PC-3 (cell line): ENCODE measurements around the gene MYLK. TPM values are rescaled to one million over a fixed set of nuclear protein-coding genes. Genes with fewer than 3 reads are reported as not detected.

Experiments
- ATAC-seq: fragments of 200-7000 bp; cut with Tn5 transposase; 2 replicates; pipeline ENCODE4 v1.9.1; 2020; ENCODE audit warnings: mild to moderate bottlenecking, moderate library complexity
- BruUV-seq: library from RNA; stranded (reverse); fragments of 400-500 nt; replicated peaks from 2 replicates; lab custom pipeline; 2021; lab: Mats Ljungman, UMichigan
- CTCF ChIA-PET: fragments of 300-600 bp; sonication (Branson Sonifier 250); formaldehyde crosslinking; loops from one replicate; lab custom pipeline; 2022; ENCODE audit warnings: antibody characterized with exemption; lab: Charles Lee
- POLR2A ChIA-PET: fragments of 300-600 bp; sonication (Branson Sonifier 250); formaldehyde crosslinking; loops from one replicate; lab custom pipeline; 2022; ENCODE audit warnings: antibody characterized with exemption; ENCODE audit not compliant: unreplicated experiment; lab: Charles Lee
- DNase-seq: peaks from one replicate; pipeline ENCODE4 v3.0.0-alpha.2; 2015
- H2AFZ ChIP-seq: fragments of 300-600 bp; sonication (generic); 2 replicates; pipeline ENCODE4 v1.6.0; 2016; ENCODE audit warnings: antibody characterized with exemption, low read length
- H3F3A ChIP-seq: fragments of 300-600 bp; sonication (generic); one replicate; pipeline ENCODE4 v1.6.0; 2017; ENCODE audit warnings: antibody characterized with exemption, low read length, control low read depth, mild to moderate bottlenecking; ENCODE audit not compliant: unreplicated experiment
- H3K27ac ChIP-seq: fragments of 300-600 bp; sonication (generic); 2 replicates; pipeline ENCODE4 v1.5.1; 2016; ENCODE audit warnings: mild to moderate bottlenecking, low read length
- H3K27me3 ChIP-seq: fragments of 300-600 bp; sonication (generic); 2 replicates; pipeline ENCODE4 v1.6.1; 2016; ENCODE audit warnings: low read length, mixed read lengths
- H3K36me3 ChIP-seq: fragments of 300-600 bp; sonication (generic); 2 replicates; pipeline ENCODE4 v1.6.1; 2016; ENCODE audit warnings: low read depth, mixed run types, low read length, mixed read lengths
- H3K4me1 ChIP-seq: fragments of 300-600 bp; sonication (generic); 2 replicates; pipeline ENCODE4 v1.5.1; 2016; ENCODE audit warnings: low read length; ENCODE audit not compliant: insufficient read depth
- H3K4me2 ChIP-seq: fragments of 300-600 bp; sonication (generic); 2 replicates; pipeline ENCODE4 v1.6.0; 2016; ENCODE audit warnings: low read length
- H3K4me3 ChIP-seq: fragments of 300-600 bp; sonication (generic); 2 replicates; pipeline ENCODE4 v1.5.1; 2016; ENCODE audit warnings: mild to moderate bottlenecking, low read length, mixed read lengths
- H3K79me2 ChIP-seq: fragments of 300-600 bp; sonication (generic); 2 replicates; pipeline ENCODE4 v1.6.1; 2017; ENCODE audit warnings: low read length, mixed read lengths
- H3K9ac ChIP-seq: fragments of 300-600 bp; sonication (generic); 2 replicates; pipeline ENCODE4 v1.6.0; 2016; ENCODE audit warnings: mild to moderate bottlenecking, low read length
- H3K9me2 ChIP-seq: fragments of 300-600 bp; sonication (generic); replicated peaks from 2 replicates; pipeline ENCODE4 v1.6.1; 2016; ENCODE audit warnings: mixed run types, low read length, mixed read lengths
- H3K9me3 ChIP-seq: fragments of 300-600 bp; sonication (generic); 2 replicates; pipeline ENCODE4 v1.6.1; 2016; ENCODE audit warnings: low read length, mixed read lengths
- H4K20me1 ChIP-seq: fragments of 300-600 bp; sonication (generic); 2 replicates; pipeline ENCODE4 v1.6.1; 2016; ENCODE audit warnings: low read length, mixed read lengths
- EZH2 ChIP-seq: fragments of 300-600 bp; sonication (generic); IDR thresholded peaks from one replicate; pipeline ENCODE4 v1.6.1; 2017; ENCODE audit warnings: antibody characterized with exemption, mild to moderate bottlenecking, low read length; ENCODE audit not compliant: unreplicated experiment
- EZH2phosphoT487 ChIP-seq: fragments of 300-600 bp; sonication (generic); IDR thresholded peaks from 2 replicates; pipeline ENCODE4 v1.6.1; 2018; ENCODE audit warnings: mild to moderate bottlenecking, antibody characterized with exemption, low read length, borderline replicate concordance
- intact Hi-C: fragments of 100-400 bp; cut with micrococcal nuclease; formaldehyde crosslinking; loops from 2 replicates; pipeline ENCODE4 v1.9.0; 2023
- total RNA-seq: library from RNA; depleted of rRNA; stranded (reverse); fragments of >200 nt; gene quantifications from 2 replicates; pipeline ENCODE4 v1.2.3, GENCODE V29; 2014
- TF ChIP-seq, protein P1 (sequence below): fragments of 300-600 bp; sonication (generic); conservative IDR thresholded peaks from 2 replicates; pipeline ENCODE4 v1.5.1; 2017; ENCODE audit warnings: antibody characterized with exemption, low read depth, mild to moderate bottlenecking, low read length

Gene MYLK
- total RNA-seq, 1 experiment from 2014 or later: 6.9 TPM

DNA sequence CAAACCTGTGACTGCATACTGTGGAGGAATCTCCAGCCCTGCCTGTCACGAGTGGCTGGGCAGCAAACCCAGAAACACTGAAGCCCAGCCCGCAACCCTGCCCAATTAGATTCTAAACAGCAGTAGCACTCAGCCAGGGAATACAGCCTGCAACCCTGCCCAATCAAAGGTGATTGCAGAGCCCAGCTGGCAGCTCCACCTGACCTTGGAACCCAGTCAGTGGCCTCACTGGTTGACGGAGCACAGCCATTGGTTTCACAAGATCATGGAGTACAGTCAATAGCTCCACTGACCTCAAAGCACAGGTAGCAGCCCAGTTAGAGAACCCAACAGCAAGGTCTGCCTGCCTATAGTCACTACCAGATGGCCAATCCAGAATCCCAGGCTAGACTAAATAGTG is 35.2 kb upstream of the MYLK start:
- Histone ChIP-seq H2AFZ (no peak overlapping the region), H3K79me2 (no peaks in the 10 kb centered on the region), H3K4me3 (no peak overlapping the region), H3K27me3 (no peaks in the 10 kb centered on the region), H3K4me1 (no peaks in the 10 kb centered on the region), H3K9me3 (0 out of 2 replicates have a peak, but pooled peaks cover 7% of the 10 kb centered on the region), H3K36me3 (peaks cover 50% of the 10 kb centered on the region), H3F3A (no peaks in the 10 kb centered on the region), H3K27ac (no peak overlapping the region), H4K20me1 (no peaks in the 10 kb centered on the region), H3K9me2 (no peaks in the 10 kb centered on the region), H3K9ac (no peak overlapping the region), H3K4me2 (no peak overlapping the region)
- intact Hi-C loops: no loop called here
- POLR2A ChIA-PET: no interaction called here
- TF ChIP-seq EZH2 (no peak), EZH2phosphoT487 (no peak)
- TF ChIP-seq, protein P1, sequence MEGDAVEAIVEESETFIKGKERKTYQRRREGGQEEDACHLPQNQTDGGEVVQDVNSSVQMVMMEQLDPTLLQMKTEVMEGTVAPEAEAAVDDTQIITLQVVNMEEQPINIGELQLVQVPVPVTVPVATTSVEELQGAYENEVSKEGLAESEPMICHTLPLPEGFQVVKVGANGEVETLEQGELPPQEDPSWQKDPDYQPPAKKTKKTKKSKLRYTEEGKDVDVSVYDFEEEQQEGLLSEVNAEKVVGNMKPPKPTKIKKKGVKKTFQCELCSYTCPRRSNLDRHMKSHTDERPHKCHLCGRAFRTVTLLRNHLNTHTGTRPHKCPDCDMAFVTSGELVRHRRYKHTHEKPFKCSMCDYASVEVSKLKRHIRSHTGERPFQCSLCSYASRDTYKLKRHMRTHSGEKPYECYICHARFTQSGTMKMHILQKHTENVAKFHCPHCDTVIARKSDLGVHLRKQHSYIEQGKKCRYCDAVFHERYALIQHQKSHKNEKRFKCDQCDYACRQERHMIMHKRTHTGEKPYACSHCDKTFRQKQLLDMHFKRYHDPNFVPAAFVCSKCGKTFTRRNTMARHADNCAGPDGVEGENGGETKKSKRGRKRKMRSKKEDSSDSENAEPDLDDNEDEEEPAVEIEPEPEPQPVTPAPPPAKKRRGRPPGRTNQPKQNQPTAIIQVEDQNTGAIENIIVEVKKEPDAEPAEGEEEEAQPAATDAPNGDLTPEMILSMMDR: no peak
- ATAC-seq (no peak), DNase-seq (no peak)
- CTCF ChIA-PET: no interaction called here
- BruUV-seq: no TSS peak

DNA sequence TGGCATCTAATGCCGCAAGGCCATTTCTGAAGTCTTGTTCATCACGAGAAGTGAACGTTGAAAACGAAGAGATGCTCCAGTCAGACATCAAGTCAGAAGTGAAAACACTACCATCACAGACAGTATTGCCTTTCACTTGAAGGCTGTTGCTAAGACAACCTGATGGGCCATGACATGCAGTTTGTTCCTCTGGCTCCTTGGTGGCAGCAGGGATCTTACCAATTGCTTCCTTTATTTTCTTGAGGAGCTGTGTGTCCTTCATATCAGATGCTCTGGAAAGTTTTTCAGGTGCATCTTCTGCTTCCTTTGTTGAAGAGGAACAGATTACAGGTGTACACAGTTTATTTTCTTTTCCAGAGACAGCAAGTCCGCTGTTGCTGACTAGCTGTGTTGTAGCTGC is 30.7 kb upstream of the MYLK start:
- no peaks in the 10 kb centered on the region for H3F3A ChIP-seq
- no peaks in the 10 kb centered on the region for H3K9me3 ChIP-seq
- H3K4me2 ChIP-seq: no peak overlapping the region
- ChIA-PET POLR2A (no interaction called here), CTCF (no interaction called here)
- no peak overlapping the region for H3K9ac ChIP-seq
- TSS peak; percentile 30 for BruUV-seq
- intact Hi-C loops: no loop called here
- H3K27me3 ChIP-seq: no peaks in the 10 kb centered on the region
- no peaks in the 10 kb centered on the region for H4K20me1 ChIP-seq
- ATAC-seq: no peak
- no peak for DNase-seq
- TF ChIP-seq, protein P1: no peak
- TF ChIP-seq EZH2: no peak
- TF ChIP-seq EZH2phosphoT487: no peak
- no peaks in the 10 kb centered on the region for H3K79me2 ChIP-seq
- H2AFZ ChIP-seq: no peak overlapping the region
- H3K36me3 ChIP-seq: peaks cover 18% of the 10 kb centered on the region
- H3K9me2 ChIP-seq: no peaks in the 10 kb centered on the region
- H3K4me3 ChIP-seq: no peak overlapping the region
- H3K4me1 ChIP-seq: no peaks in the 10 kb centered on the region
- no peak overlapping the region for H3K27ac ChIP-seq

DNA sequence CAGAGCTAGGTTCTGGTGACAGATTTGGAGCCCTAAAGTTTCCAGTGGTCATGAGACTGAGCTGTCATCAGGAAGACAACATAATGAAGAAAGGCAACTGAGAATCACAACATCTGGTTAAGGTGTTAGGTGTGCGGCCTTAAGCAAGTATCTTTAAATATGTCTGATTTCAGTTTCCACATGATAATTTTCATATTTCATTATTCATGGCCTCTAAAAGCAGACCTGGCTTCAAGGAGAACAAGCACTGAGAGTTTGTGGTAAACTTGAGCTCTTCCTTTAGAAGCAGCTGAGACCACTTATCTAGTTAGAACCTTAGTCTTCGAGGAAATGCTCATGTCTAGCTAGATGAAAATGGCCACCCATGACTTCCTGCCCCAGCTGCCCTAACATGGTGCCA is 25.7 kb upstream of the MYLK start:
- H3K9me3 ChIP-seq: no peaks in the 10 kb centered on the region
- peaks cover 6% of the 10 kb centered on the region; the same call in 1 of the 2 replicates for H3K36me3 ChIP-seq
- CTCF ChIA-PET: no interaction called here
- TF ChIP-seq EZH2: no peak
- no peak for TF ChIP-seq EZH2phosphoT487
- TF ChIP-seq, protein P1: no peak
- no peaks in the 10 kb centered on the region for H3K79me2 ChIP-seq
- ATAC-seq (no peak), DNase-seq (no peak)
- H4K20me1 ChIP-seq: no peaks in the 10 kb centered on the region
- no peak overlapping the region for H3K27ac ChIP-seq
- no peaks in the 10 kb centered on the region for H3K27me3 ChIP-seq
- intact Hi-C loops: no loop called here
- H3F3A ChIP-seq: no peaks in the 10 kb centered on the region
- BruUV-seq: no TSS peak
- no peak overlapping the region for H3K4me3 ChIP-seq
- H3K4me2 ChIP-seq: no peak overlapping the region
- no peaks in the 10 kb centered on the region for H3K9me2 ChIP-seq
- POLR2A ChIA-PET: no interaction called here
- H3K4me1 ChIP-seq: no peaks in the 10 kb centered on the region
- no peak overlapping the region for H2AFZ ChIP-seq
- H3K9ac ChIP-seq: no peak overlapping the region
